K562 (cell line): ENCODE data around the gene TNIP1. TPM values are rescaled to one million over a fixed set of nuclear protein-coding genes. Genes with fewer than 3 reads are reported as not detected.

Experiments
- ARID1B ChIP-seq: fragments of 450-650 bp; IDR thresholded peaks from 2 replicates; pipeline ENCODE4 v1.6.1; 2016; ENCODE audit warnings: antibody characterized with exemption, mild to moderate bottlenecking, inconsistent platforms
- ARNT ChIP-seq, 2 experiments: fragments of 450-650 bp; IDR thresholded peaks; 2 replicates each; pipeline ENCODE4 v1.6.1; 2016; ENCODE audit warnings: mild to moderate bottlenecking in 1 of 2
- CHD7 ChIP-seq: fragments of 200-600 bp; sonication (generic); IDR thresholded peaks from one replicate; pipeline ENCODE4 v1.6.1; 2012; ENCODE audit warnings: mild to moderate bottlenecking, low read depth, low read length, inconsistent platforms
- KHSRP ChIP-seq: fragments of 450-650 bp; IDR thresholded peaks from 2 replicates; pipeline ENCODE4 v1.6.1; 2017
- NUFIP1 ChIP-seq: fragments of 450-650 bp; IDR thresholded peaks from 2 replicates; pipeline ENCODE4 v1.6.1; 2018; ENCODE audit not compliant: partially characterized antibody
- ZNF253 ChIP-seq: fragments of 250-450 bp; sonication (Bioruptor Pico); conservative IDR thresholded peaks from 2 replicates; pipeline ENCODE4 v1.6.1; 2021; ENCODE audit warnings: mild to moderate bottlenecking
- ZNF3 ChIP-seq: fragments of 250-450 bp; sonication (Bioruptor Pico); IDR thresholded peaks from 2 replicates; pipeline ENCODE4 v1.5.0; 2021; ENCODE audit warnings: mild to moderate bottlenecking, moderate library complexity
- polyA plus RNA-seq, 8 experiments: library from polyadenylated mRNA; depleted of rRNA in 4 of 8; stranded (reverse) in 5 of 8; unstranded in 3 of 8; fragments of >200 nt; fragmentation: Nextera tagmentation in 2 of 8; fragmentation: Illumina TruSeq in 1 of 8; extraction: Ambion mirVana in 2 of 8; extraction: Trizol in 1 of 8; gene quantifications; 2 replicates each; pipeline versions ENCODE4 v1.2.1 to v1.2.3, GENCODE V29; 2011 to 2014; ENCODE audit warnings: inconsistent platforms in 1 of 8, missing spikeins in 1 of 8
- total RNA-seq, 7 experiments: library from RNA; depleted of rRNA in 6 of 7; stranded (reverse); fragments of >200 nt in 6 of 7; fragmentation: Illumina TruSeq in 2 of 7; extraction: Trizol in 2 of 7; gene quantifications; 2 replicates each; pipeline versions ENCODE4 v1.2.1 to v1.2.3, GENCODE V29; 2011 to 2021; ENCODE audit warnings: low replicate concordance in 1 of 7
- TF ChIP-seq, protein P1 (sequence below): fragments of 450-650 bp; IDR thresholded peaks from 2 replicates; pipeline ENCODE4 v1.6.1; 2014; ENCODE audit warnings: low read depth, mild to moderate bottlenecking, moderate library complexity, borderline replicate concordance

The TNIP1 gene
- total and polyA plus RNA-seq, 9 of the 15 experiments (the other 6 are each of a cell fraction or from before 2014, with no cell fraction given) = 0.46 to 41.0 (median 24.6) TPM

DNA sequence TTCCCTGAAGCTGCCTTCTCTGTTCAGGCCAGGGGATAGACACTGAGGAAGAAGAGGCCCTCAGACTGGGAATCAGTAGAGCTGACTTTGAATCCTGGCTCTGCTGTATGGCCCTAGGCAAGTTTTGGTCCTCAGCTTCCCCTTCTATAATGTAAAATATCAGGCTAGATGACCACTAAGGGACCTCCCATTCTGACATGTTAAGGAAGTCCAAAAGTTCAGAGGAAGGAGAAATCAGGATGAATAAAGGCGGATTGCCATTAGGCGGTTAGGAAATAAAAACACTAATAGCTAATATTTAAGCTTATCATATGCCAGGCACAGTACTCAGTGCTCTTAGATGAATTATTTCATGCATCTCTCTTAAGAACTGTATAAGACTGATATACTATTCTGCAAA is 8.9 kb upstream of the TNIP1 start (continued):
- TF ChIP-seq CHD7 = no peak
- no peak for TF ChIP-seq NUFIP1
- TF ChIP-seq ZNF253 (CRISPR knock-in tag) = no peak
- TF ChIP-seq ARID1B = no peak
- no peak for TF ChIP-seq ZNF3 (CRISPR knock-in tag)
- no peak for TF ChIP-seq ARNT (IDR thresholded peaks at IDR 0.05)
- no peak for TF ChIP-seq KHSRP
- TF ChIP-seq, protein P1, sequence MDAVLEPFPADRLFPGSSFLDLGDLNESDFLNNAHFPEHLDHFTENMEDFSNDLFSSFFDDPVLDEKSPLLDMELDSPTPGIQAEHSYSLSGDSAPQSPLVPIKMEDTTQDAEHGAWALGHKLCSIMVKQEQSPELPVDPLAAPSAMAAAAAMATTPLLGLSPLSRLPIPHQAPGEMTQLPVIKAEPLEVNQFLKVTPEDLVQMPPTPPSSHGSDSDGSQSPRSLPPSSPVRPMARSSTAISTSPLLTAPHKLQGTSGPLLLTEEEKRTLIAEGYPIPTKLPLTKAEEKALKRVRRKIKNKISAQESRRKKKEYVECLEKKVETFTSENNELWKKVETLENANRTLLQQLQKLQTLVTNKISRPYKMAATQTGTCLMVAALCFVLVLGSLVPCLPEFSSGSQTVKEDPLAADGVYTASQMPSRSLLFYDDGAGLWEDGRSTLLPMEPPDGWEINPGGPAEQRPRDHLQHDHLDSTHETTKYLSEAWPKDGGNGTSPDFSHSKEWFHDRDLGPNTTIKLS = no peak
